ENCODE data around the gene SRGN. TPM values are rescaled to one million over a fixed set of nuclear protein-coding genes. Genes with fewer than 3 reads are reported as not detected.

SRGN gene
- total and polyA plus RNA-seq, 2 of the 8 experiments (the other 6 are each of a cell fraction or from before 2014, with no cell fraction given) = 0.06 TPM; not detected in 1

GRCh38 chr10:69100136-69100872 lies 12.4 kb downstream of the SRGN start (continued):
- no peak for TF ChIP-seq ASH2L (IDR thresholded peaks at IDR 0.05; ENCODE audit: low read length)
- TF ChIP-seq EGR1 (IDR thresholded peaks at IDR 0.05; ENCODE audit: borderline replicate concordance, low read depth, low read length) = no peak
- no peak for TF ChIP-seq CTCF (IDR thresholded peaks at IDR 0.05; ENCODE audit: control extremely low read depth in 1 of 3, insufficient read depth in 1 of 3, low read depth in 1 of 3, low read length in 3 of 3)
- TF ChIP-seq POLR2A (IDR thresholded peaks at IDR 0.05; ENCODE audit: control extremely low read depth in 1 of 2, low read depth in 2 of 2, low read length in 2 of 2) = no peak
- TF ChIP-seq TBP (IDR thresholded peaks at IDR 0.05; ENCODE audit: low read depth, low read length) = peak; percentile 29; the same call in 1 of the 2 replicates
- TF ChIP-seq BACH1 (IDR thresholded peaks at IDR 0.05; ENCODE audit: low read length) = no peak
- TF ChIP-seq FOSL1 (IDR thresholded peaks at IDR 0.05; ENCODE audit: insufficient read depth, low read depth, low read length) = no peak
- TF ChIP-seq HDAC2 (IDR thresholded peaks at IDR 0.05; ENCODE audit: borderline replicate concordance in 1 of 2, low read depth in 2 of 2, low read length in 2 of 2) = no peak
- TF ChIP-seq CEBPB (IDR thresholded peaks at IDR 0.05; ENCODE audit: low read depth, low read length) = peak; percentile 92
- no peak for TF ChIP-seq SRF (IDR thresholded peaks at IDR 0.05; ENCODE audit: low read depth, low read length)
- TF ChIP-seq POLR2AphosphoS5 (IDR thresholded peaks at IDR 0.05; ENCODE audit: low read depth, low read length) = no peak
- no peak for TF ChIP-seq RAD21 (IDR thresholded peaks at IDR 0.05 in 1 of 2, conservative IDR thresholded peaks at IDR 0.05 in 1 of 2; ENCODE audit: low read depth in 2 of 2, low read length in 2 of 2)
- TF ChIP-seq KDM5A (IDR thresholded peaks at IDR 0.05; ENCODE audit: low read length) = no peak
- TF ChIP-seq CREB1 (IDR thresholded peaks at IDR 0.05) = no peak
- no peak for TF ChIP-seq NRF1 (IDR thresholded peaks at IDR 0.05; ENCODE audit: low read depth, low read length)
- TF ChIP-seq SAP30 (IDR thresholded peaks at IDR 0.05; ENCODE audit: insufficient read depth, insufficient replicate concordance, low read length) = no peak
- TF ChIP-seq RNF2 (IDR thresholded peaks at IDR 0.05; ENCODE audit: borderline replicate concordance, low read depth, low read length, missing control alignments, poor library complexity, severe bottlenecking) = no peak
- 0 out of 2 replicates have a peak, but pooled peaks have one; percentile 54 for TF ChIP-seq RBBP5 (IDR thresholded peaks at IDR 0.05; ENCODE audit: borderline replicate concordance, low read depth, low read length)
- no peak for TF ChIP-seq SUZ12 (IDR thresholded peaks at IDR 0.05; ENCODE audit: low read length)
- no peak for TF ChIP-seq NANOG (IDR thresholded peaks at IDR 0.05; ENCODE audit: insufficient read depth, low read depth, low read length, poor library complexity, severe bottlenecking)
